ENCODE measurements around the gene SPDYC.

SPDYC gene

DNA sequence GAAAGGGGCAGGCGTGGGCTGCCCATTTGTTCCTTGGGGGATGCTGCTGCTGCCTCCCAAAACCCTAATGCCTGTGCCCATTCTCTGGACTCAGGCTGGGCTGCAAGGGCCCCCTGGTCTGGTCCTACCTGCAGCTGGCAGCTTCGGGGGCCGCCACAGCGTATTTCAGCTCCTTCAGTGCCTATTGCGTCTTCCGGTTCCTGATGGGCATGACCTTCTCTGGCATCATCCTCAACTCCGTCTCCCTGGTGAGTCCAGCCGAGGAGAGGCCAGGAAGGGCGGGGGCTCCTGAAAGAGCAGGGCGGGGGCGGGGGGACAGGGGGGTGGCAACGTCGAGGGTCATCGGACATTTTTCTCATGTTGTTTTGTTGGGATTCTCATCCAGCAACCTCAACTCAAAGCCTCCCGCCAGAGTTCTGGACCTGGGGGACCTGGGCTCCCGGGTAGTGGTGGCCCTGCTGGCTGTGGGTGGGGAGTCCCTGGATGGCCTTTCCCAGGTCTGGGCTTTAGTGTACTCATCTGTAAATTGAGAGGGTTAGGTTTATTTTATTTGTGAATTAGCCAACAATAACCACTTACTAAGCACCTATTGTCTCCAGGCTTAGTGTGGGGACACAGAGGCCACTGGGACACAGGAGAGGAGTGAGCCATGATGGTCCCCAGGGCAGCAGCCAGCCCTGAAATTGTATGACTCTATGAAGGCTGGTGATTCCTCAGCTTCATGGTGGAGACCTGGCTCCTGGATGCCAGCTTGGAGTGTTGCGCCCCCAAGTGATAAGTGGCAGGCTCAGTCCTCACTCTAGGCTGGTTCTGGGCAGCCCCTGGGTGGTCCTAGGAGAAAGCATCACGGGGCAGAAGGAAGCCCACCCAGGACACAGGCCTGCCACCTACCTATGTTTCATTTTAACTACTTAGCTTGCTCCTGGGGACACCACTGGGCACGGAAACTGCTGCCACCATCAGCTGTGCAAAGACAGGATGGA, 47.7 kb downstream of the SPDYC start:
- no peak for TF ChIP-seq CSDC2 (CRISPR knock-in tag; IDR thresholded peaks at IDR 0.05)
- TF ChIP-seq CSRNP3 (CRISPR knock-in tag; IDR thresholded peaks at IDR 0.05): no peak
- no peak for TF ChIP-seq ZC3H10 (CRISPR knock-in tag; IDR thresholded peaks at IDR 0.05)
- TF ChIP-seq, protein P1, sequence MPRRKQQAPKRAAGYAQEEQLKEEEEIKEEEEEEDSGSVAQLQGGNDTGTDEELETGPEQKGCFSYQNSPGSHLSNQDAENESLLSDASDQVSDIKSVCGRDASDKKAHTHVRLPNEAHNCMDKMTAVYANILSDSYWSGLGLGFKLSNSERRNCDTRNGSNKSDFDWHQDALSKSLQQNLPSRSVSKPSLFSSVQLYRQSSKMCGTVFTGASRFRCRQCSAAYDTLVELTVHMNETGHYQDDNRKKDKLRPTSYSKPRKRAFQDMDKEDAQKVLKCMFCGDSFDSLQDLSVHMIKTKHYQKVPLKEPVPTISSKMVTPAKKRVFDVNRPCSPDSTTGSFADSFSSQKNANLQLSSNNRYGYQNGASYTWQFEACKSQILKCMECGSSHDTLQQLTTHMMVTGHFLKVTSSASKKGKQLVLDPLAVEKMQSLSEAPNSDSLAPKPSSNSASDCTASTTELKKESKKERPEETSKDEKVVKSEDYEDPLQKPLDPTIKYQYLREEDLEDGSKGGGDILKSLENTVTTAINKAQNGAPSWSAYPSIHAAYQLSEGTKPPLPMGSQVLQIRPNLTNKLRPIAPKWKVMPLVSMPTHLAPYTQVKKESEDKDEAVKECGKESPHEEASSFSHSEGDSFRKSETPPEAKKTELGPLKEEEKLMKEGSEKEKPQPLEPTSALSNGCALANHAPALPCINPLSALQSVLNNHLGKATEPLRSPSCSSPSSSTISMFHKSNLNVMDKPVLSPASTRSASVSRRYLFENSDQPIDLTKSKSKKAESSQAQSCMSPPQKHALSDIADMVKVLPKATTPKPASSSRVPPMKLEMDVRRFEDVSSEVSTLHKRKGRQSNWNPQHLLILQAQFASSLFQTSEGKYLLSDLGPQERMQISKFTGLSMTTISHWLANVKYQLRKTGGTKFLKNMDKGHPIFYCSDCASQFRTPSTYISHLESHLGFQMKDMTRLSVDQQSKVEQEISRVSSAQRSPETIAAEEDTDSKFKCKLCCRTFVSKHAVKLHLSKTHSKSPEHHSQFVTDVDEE (CRISPR knock-in tag; IDR thresholded peaks at IDR 0.05): no peak
- no peak for TF ChIP-seq SNAI2 (CRISPR knock-in tag; IDR thresholded peaks at IDR 0.05)
- no peak for TF ChIP-seq ZNF8 (CRISPR knock-in tag; IDR thresholded peaks at IDR 0.05)
- TF ChIP-seq ESRRG (CRISPR knock-in tag; IDR thresholded peaks at IDR 0.05): no peak
- TF ChIP-seq ZNF70 (CRISPR knock-in tag; IDR thresholded peaks at IDR 0.05): no peak
- no peak for TF ChIP-seq ZFP3 (CRISPR knock-in tag; IDR thresholded peaks at IDR 0.05)
- no peak for TF ChIP-seq TCF4 (CRISPR knock-in tag; IDR thresholded peaks at IDR 0.05; ENCODE audit: borderline replicate concordance)
- TF ChIP-seq, protein P2, sequence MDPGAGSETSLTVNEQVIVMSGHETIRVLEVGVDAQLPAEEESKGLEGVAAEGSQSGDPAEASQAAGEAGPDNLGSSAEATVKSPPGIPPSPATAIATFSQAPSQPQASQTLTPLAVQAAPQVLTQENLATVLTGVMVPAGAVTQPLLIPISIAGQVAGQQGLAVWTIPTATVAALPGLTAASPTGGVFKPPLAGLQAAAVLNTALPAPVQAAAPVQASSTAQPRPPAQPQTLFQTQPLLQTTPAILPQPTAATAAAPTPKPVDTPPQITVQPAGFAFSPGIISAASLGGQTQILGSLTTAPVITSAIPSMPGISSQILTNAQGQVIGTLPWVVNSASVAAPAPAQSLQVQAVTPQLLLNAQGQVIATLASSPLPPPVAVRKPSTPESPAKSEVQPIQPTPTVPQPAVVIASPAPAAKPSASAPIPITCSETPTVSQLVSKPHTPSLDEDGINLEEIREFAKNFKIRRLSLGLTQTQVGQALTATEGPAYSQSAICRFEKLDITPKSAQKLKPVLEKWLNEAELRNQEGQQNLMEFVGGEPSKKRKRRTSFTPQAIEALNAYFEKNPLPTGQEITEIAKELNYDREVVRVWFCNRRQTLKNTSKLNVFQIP (CRISPR knock-in tag; IDR thresholded peaks at IDR 0.05; ENCODE audit: borderline replicate concordance, low read depth): no peak
- no peak for TF ChIP-seq TOX (CRISPR knock-in tag; IDR thresholded peaks at IDR 0.05; ENCODE audit: borderline replicate concordance)
- TF ChIP-seq GLIS3 (CRISPR knock-in tag; IDR thresholded peaks at IDR 0.05): no peak
- TF ChIP-seq ZNF565 (CRISPR knock-in tag; conservative IDR thresholded peaks at IDR 0.05; ENCODE audit: low read depth): no peak
- no peak for TF ChIP-seq CREB5 (CRISPR knock-in tag; IDR thresholded peaks at IDR 0.05; ENCODE audit: low read depth)
- no peak for TF ChIP-seq ZFP30 (CRISPR knock-in tag; IDR thresholded peaks at IDR 0.05)
- no peak for TF ChIP-seq PPARA (CRISPR knock-in tag; IDR thresholded peaks at IDR 0.05; ENCODE audit: borderline replicate concordance)
- no peak for TF ChIP-seq ARNTL (CRISPR knock-in tag; IDR thresholded peaks at IDR 0.05; ENCODE audit: borderline replicate concordance, low read depth)
- TF ChIP-seq, protein P3, sequence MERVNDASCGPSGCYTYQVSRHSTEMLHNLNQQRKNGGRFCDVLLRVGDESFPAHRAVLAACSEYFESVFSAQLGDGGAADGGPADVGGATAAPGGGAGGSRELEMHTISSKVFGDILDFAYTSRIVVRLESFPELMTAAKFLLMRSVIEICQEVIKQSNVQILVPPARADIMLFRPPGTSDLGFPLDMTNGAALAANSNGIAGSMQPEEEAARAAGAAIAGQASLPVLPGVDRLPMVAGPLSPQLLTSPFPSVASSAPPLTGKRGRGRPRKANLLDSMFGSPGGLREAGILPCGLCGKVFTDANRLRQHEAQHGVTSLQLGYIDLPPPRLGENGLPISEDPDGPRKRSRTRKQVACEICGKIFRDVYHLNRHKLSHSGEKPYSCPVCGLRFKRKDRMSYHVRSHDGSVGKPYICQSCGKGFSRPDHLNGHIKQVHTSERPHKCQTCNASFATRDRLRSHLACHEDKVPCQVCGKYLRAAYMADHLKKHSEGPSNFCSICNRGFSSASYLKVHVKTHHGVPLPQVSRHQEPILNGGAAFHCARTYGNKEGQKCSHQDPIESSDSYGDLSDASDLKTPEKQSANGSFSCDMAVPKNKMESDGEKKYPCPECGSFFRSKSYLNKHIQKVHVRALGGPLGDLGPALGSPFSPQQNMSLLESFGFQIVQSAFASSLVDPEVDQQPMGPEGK (CRISPR knock-in tag; IDR thresholded peaks at IDR 0.05; ENCODE audit: borderline replicate concordance): no peak
- ATAC-seq: no peak

- ATAC-seq: no peak
- TF ChIP-seq CSDC2 (CRISPR knock-in tag; IDR thresholded peaks at IDR 0.05) (no peak), ZNF565 (CRISPR knock-in tag; conservative IDR thresholded peaks at IDR 0.05; ENCODE audit: low read depth) (no peak), ZFP30 (CRISPR knock-in tag; IDR thresholded peaks at IDR 0.05) (no peak), PPARA (CRISPR knock-in tag; IDR thresholded peaks at IDR 0.05; ENCODE audit: borderline replicate concordance) (no peak), SNAI2 (CRISPR knock-in tag; IDR thresholded peaks at IDR 0.05) (no peak), CREB5 (CRISPR knock-in tag; IDR thresholded peaks at IDR 0.05; ENCODE audit: low read depth) (no peak), CSRNP3 (CRISPR knock-in tag; IDR thresholded peaks at IDR 0.05) (no peak), ZNF8 (CRISPR knock-in tag; IDR thresholded peaks at IDR 0.05) (no peak), TCF4 (CRISPR knock-in tag; IDR thresholded peaks at IDR 0.05; ENCODE audit: borderline replicate concordance) (no peak), ESRRG (CRISPR knock-in tag; IDR thresholded peaks at IDR 0.05) (no peak), BACH2 (CRISPR knock-in tag; IDR thresholded peaks at IDR 0.05; ENCODE audit: borderline replicate concordance) (no peak), ZNF70 (CRISPR knock-in tag; IDR thresholded peaks at IDR 0.05) (no peak), ZFP3 (CRISPR knock-in tag; IDR thresholded peaks at IDR 0.05) (no peak)
- TF ChIP-seq, protein P3 (CRISPR knock-in tag; IDR thresholded peaks at IDR 0.05; ENCODE audit: borderline replicate concordance): no peak
- TF ChIP-seq, protein P2 (CRISPR knock-in tag; IDR thresholded peaks at IDR 0.05; ENCODE audit: borderline replicate concordance, low read depth): no peak
Measured at GRCh38 chr11:65218446-65218845, 48.4 kb downstream of the SPDYC start.
